Fibroblast of lung (primary cell): ENCODE data around the gene SCP2.

Experiments used
- EZH2 ChIP-seq: IDR thresholded peaks from 2 replicates; pipeline ENCODE4 v1.5.1; 2012; ENCODE audit warnings: low read length, control low read depth, mild to moderate bottlenecking; ENCODE audit errors: missing control alignments
- TF ChIP-seq, protein P1 (sequence below), 2 donors: IDR thresholded peaks in 1 of 2; conservative IDR thresholded peaks in 1 of 2; 1 replicate in 1 of 2; 2 replicates in 1 of 2; pipeline ENCODE4 v1.5.1; 2011 to 2012; ENCODE audit warnings: low read length in 2 of 2, control low read depth in 1 of 2, inconsistent platforms in 1 of 2, low read depth in 1 of 2, mild to moderate bottlenecking in 1 of 2

DNA sequence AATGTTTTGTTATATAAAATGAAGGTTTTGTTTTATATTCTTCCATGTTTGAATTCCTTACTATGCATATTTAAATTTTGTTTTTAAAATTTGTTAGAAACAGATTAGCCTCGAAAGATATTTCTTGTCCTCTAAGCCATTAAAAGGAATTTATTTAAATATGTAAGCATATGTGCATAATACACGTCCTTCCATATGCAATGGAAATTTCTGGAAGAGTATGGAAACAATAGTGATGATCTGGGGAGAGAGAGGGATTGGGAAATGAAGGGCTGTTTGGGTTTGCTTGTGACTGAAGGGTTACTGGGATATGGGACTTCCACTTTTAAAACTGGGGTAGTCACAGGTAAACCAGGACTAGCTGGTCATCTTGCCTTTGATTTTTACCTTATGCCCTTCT lies 26.7 kb upstream of the SCP2 start:
- TF ChIP-seq, protein P1, sequence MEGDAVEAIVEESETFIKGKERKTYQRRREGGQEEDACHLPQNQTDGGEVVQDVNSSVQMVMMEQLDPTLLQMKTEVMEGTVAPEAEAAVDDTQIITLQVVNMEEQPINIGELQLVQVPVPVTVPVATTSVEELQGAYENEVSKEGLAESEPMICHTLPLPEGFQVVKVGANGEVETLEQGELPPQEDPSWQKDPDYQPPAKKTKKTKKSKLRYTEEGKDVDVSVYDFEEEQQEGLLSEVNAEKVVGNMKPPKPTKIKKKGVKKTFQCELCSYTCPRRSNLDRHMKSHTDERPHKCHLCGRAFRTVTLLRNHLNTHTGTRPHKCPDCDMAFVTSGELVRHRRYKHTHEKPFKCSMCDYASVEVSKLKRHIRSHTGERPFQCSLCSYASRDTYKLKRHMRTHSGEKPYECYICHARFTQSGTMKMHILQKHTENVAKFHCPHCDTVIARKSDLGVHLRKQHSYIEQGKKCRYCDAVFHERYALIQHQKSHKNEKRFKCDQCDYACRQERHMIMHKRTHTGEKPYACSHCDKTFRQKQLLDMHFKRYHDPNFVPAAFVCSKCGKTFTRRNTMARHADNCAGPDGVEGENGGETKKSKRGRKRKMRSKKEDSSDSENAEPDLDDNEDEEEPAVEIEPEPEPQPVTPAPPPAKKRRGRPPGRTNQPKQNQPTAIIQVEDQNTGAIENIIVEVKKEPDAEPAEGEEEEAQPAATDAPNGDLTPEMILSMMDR (conservative IDR thresholded peaks at IDR 0.05 in 1 of 2, IDR thresholded peaks at IDR 0.05 in 1 of 2; ENCODE audit: low read depth in 1 of 2, low read length in 2 of 2) = no peak
- no peak for TF ChIP-seq EZH2
